ENCODE data around the gene VTCN1.

- TF ChIP-seq CTCF (IDR thresholded peaks at IDR 0.05) (peak; percentile 34), ZFX (IDR thresholded peaks at IDR 0.05; ENCODE audit: borderline replicate concordance) (no peak)
Observed at GRCh38 chr1:117122330-117123025, 88.2 kb downstream of the VTCN1 start.

Measured in 22Rv1 (cell line).